Natural killer cell (primary cell): ENCODE results near the gene ZYG11A. TPM values are rescaled to one million over a fixed set of nuclear protein-coding genes. Genes with fewer than 3 reads are reported as not detected.
"Not testable (repeated sequence)": the region's sequence is repeated elsewhere in the genome, so short reads cannot be mapped to it uniquely, and the experiment has no call there.

ENCODE experiments used
- ATAC-seq, 3 donors: fragments of 150-1000 bp in 2 of 3; fragments of 200-7000 bp in 1 of 3; cut with Tn5 transposase; 1 replicate in 1 of 3; 2 replicates in 2 of 3; pipeline ENCODE4 v1.10.0; 2021; ENCODE audit warnings: mild to moderate bottlenecking in 2 of 3, moderate library complexity in 2 of 3
- DNase-seq, 2 donors: peaks; one replicate each; pipeline versions ENCODE4 v3.0.0 to v3.0.0-alpha.2; 2013 to 2021; ENCODE audit warnings: mixed read lengths in 1 of 2
- H3K27ac ChIP-seq: one replicate; pipeline ENCODE4 v1.5.1; 2013; ENCODE audit warnings: mild to moderate bottlenecking, low read length
- H3K27me3 ChIP-seq: one replicate; pipeline ENCODE4 v1.6.1; 2013; ENCODE audit warnings: low read length; ENCODE audit not compliant: control insufficient read depth, insufficient read depth
- H3K36me3 ChIP-seq: one replicate; pipeline ENCODE4 v1.6.1; 2013; ENCODE audit warnings: low read length; ENCODE audit not compliant: control insufficient read depth, insufficient read depth
- H3K4me1 ChIP-seq: one replicate; pipeline ENCODE4 v1.6.1; 2013; ENCODE audit warnings: low read length; ENCODE audit not compliant: control insufficient read depth, insufficient read depth
- H3K4me3 ChIP-seq: one replicate; pipeline ENCODE4 v1.5.1; 2013; ENCODE audit warnings: low read length
- H3K9me3 ChIP-seq: one replicate; pipeline ENCODE4 v1.6.1; 2013; ENCODE audit warnings: low read length; ENCODE audit not compliant: control insufficient read depth, insufficient read depth
- H3K27ac Mint-ChIP-seq, 2 donors: one replicate each; pipeline ENCODE4 v1.8.0; 2022; ENCODE audit warnings: mild to moderate bottlenecking in 2 of 2, mixed read lengths in 2 of 2, moderate library complexity in 1 of 2
- H3K27me3 Mint-ChIP-seq, 2 donors: one replicate each; pipeline ENCODE4 v1.8.0; 2022; ENCODE audit warnings: low read depth in 2 of 2, mixed read lengths in 2 of 2
- H3K36me3 Mint-ChIP-seq: one replicate; pipeline ENCODE4 v1.8.0; 2022; ENCODE audit warnings: mixed read lengths
- H3K4me1 Mint-ChIP-seq, 2 donors: one replicate each; pipeline ENCODE4 v1.8.0; 2022; ENCODE audit warnings: mixed read lengths in 2 of 2
- H3K4me3 Mint-ChIP-seq: one replicate; pipeline ENCODE4 v1.8.0; 2022; ENCODE audit warnings: mild to moderate bottlenecking, moderate library complexity, mixed read lengths
- H3K9me3 Mint-ChIP-seq, 2 donors: one replicate each; pipeline ENCODE4 v1.8.0; 2022; ENCODE audit warnings: mixed read lengths in 2 of 2
- CTCF ChIP-seq: fragments of 200-600 bp; IDR thresholded peaks from one replicate; pipeline ENCODE4 v1.8.0; 2022; ENCODE audit warnings: antibody characterized with exemption
- WGBS: methylation state at CpG from one replicate; pipeline ENCODE4 v1.1.7; 2013; ENCODE audit warnings: missing lambda C conversion rate; ENCODE audit not compliant: insufficient coverage; 5-methylcytosine and 5-hydroxymethylcytosine counted together
- intact Hi-C: fragments of 100-400 bp; cut with micrococcal nuclease; formaldehyde crosslinking; loops from one replicate; pipeline ENCODE4 v1.14.2; 2022
- total RNA-seq, 4 donors: library from RNA; stranded (reverse); fragments of 120-200 nt in 1 of 4; gene quantifications; one replicate each; pipeline versions ENCODE4 v1.2.3 to v1.2.4, GENCODE V29; 2013 to 2022

ZYG11A gene
- total RNA-seq, 3 donors from 2014 or later (not counting 1 experiment from before 2014, with no cell fraction given): 0.58 TPM; not detected in 2

- Histone ChIP-seq H3K27ac (no peak overlapping the region), H3K4me1 (no peaks in the 10 kb centered on the region), H3K9me3 (no peaks in the 10 kb centered on the region), H3K36me3 (no peaks in the 10 kb centered on the region), H3K4me3 (no peak overlapping the region), H3K27me3 (no peaks in the 10 kb centered on the region)
- Mint-ChIP-seq H3K27ac (no peak overlapping the region), H3K9me3 (no peaks in the 10 kb centered on the region), H3K36me3 (no peaks in the 10 kb centered on the region), H3K4me3 (no peak overlapping the region), H3K4me1 (no peaks in the 10 kb centered on the region), H3K27me3 (peaks cover 6 to 14% of the 10 kb centered on the region in 2 donors)
- 92% methylated on average over 3 of the region's 3 CpGs for WGBS
- no peak for DNase-seq
- intact Hi-C loops: no loop called here
- ATAC-seq: no peak
- TF ChIP-seq CTCF: no peak
Measured at GRCh38 chr1:52834798-52835197, 7.8 kb upstream of the ZYG11A start.

- DNase-seq (no peak), ATAC-seq (no peak)
- no peaks in the 10 kb centered on the region for H3K36me3 Mint-ChIP-seq
- no peaks in the 10 kb centered on the region for H3K27me3 ChIP-seq
- H3K4me1 Mint-ChIP-seq: no peaks in the 10 kb centered on the region
- H3K4me3 ChIP-seq: no peak overlapping the region
- no peak overlapping the region for H3K27ac Mint-ChIP-seq
- H3K9me3 ChIP-seq: no peaks in the 10 kb centered on the region
- no peaks in the 10 kb centered on the region for H3K36me3 ChIP-seq
- 68% methylated on average over 2 of the region's 3 CpGs for WGBS
- peaks cover 8 to 14% of the 10 kb centered on the region in 2 donors for H3K27me3 Mint-ChIP-seq
- no peak overlapping the region for H3K27ac ChIP-seq
- no peaks in the 10 kb centered on the region for H3K9me3 Mint-ChIP-seq
- no peaks in the 10 kb centered on the region for H3K4me1 ChIP-seq
- intact Hi-C loops: no loop called here
- no peak for TF ChIP-seq CTCF
- no peak overlapping the region for H3K4me3 Mint-ChIP-seq
Measured at GRCh38 chr1:52836035-52836434, 6.5 kb upstream of the ZYG11A start.

GRCh38 chr1:52839175-52839574 is 3.4 kb upstream of the ZYG11A start:
- H3K27ac Mint-ChIP-seq, H3K9me3 ChIP-seq, H3K36me3 ChIP-seq, H3K9me3 Mint-ChIP-seq, H3K36me3 Mint-ChIP-seq, H3K27ac ChIP-seq, H3K4me3 ChIP-seq, H3K4me3 Mint-ChIP-seq, intact Hi-C loops, DNase-seq, ATAC-seq: not testable (repeated sequence)
- 92% methylated on average over 9 of the region's 10 CpGs for WGBS
- Histone ChIP-seq H3K27me3 (peaks cover 17% of the 10 kb centered on the region), H3K4me1 (peaks cover 12% of the 10 kb centered on the region)
- peaks cover 17 to 21% of the 10 kb centered on the region in 2 donors for H3K27me3 Mint-ChIP-seq
- H3K4me1 Mint-ChIP-seq: peaks cover 0 to 18% of the 10 kb centered on the region in 2 donors

- H3K4me3 ChIP-seq, H3K9me3 Mint-ChIP-seq, H3K36me3 ChIP-seq, H3K9me3 ChIP-seq, ATAC-seq, DNase-seq, H3K27ac ChIP-seq, H3K36me3 Mint-ChIP-seq, H3K27ac Mint-ChIP-seq: not testable (repeated sequence)
- Mint-ChIP-seq H3K27me3 (peaks cover 14 to 26% of the 10 kb centered on the region in 2 donors), H3K4me1 (peaks cover 0 to 18% of the 10 kb centered on the region in 2 donors), H3K4me3 (peak overlapping the region; percentile 6)
- Histone ChIP-seq H3K27me3 (peaks cover 19% of the 10 kb centered on the region), H3K4me1 (peaks cover 12% of the 10 kb centered on the region)
- intact Hi-C loops: loop anchor here (10.0 kb wide), 1 partner anchor 340 kb away; no protein-coding TSS in a partner anchor
- 77% methylated on average over 6 of the region's 6 CpGs for WGBS
Measured at GRCh38 chr1:52845119-52845518, 2.6 kb downstream of the ZYG11A start.
